Stimulated activated CD8-positive, alpha-beta memory T cell treated with anti-CD3 and anti-CD28 coated beads, Interleukin-4, amount 100 ng/mL, for 4 hours (primary cell): ENCODE results near the gene OSBP2.

Experiments used
- DNase-seq, 2 donors: peaks; one replicate each; pipeline ENCODE4 v3.0.0-alpha.2; 2020; ENCODE audit warnings: low read depth in 2 of 2, low spot score in 1 of 2

OSBP2 gene

DNA sequence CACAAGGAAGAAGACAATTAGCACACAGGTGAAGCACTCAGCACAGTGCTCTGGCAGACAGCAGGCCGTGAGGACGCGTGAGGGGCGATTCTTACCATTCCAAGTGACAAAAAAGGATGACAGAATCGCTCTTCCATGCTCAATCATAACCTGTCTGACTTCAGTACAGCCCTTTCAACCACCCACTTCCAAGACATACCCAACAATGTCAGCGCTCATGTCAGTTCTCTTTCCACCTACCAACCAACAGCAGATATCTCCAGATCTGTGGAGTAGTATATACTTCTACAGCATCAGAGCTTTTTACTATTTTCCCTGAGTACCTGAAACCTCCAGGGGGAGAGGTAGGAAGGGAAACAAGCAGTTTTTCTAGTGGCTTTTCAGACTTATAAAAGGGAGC is 233.7 kb downstream of the OSBP2 start:
- DNase-seq: no peak

- DNase-seq: no peak
Observed at GRCh38 chr22:30930228-30930627, 235.6 kb downstream of the OSBP2 start.

- no peak for DNase-seq
Observed at GRCh38 chr22:30931541-30932300, 237.0 kb downstream of the OSBP2 start.

DNA sequence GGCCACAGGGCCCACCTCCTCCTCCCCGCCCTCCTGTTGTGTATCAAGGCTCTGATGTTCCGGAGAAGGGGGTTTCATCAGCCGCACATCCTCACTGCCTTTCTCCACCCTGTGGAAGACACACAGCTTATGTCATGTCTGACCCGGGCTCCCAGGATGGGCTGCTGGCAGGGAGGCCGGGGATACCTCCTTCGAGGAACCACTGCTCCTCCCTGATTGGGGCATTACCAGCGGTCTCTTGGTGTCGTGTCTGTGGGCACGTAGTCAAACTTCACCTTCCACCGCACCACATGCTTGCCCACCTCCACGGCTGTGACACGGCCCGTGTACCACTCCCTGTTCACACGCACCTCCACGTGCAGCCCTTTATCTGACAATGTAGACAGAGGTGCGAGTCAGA is 238.0 kb downstream of the OSBP2 start:
- DNase-seq: no peak

DNA sequence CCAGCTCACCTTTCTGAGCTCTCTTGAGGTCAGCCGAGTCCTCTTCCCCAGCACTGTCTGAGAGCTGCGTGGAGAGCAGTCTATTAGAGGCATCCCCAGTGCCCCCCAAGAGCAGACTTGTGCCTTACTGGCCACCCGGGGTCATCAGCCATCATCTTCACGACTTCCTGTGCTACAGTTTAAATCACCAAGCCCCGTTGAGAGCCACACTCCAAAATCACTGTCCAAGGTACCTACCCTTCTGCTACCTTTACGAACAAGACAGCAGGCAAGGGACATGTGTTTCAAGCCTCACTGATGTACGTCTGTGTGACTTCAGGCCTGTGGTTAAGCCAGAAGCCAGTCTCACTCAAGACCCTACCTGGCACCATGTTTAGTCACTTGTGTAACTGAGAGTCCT is 238.8 kb downstream of the OSBP2 start:
- DNase-seq: no peak

- DNase-seq: no peak
Observed at GRCh38 chr22:30934053-30934452, 239.4 kb downstream of the OSBP2 start.

GRCh38 chr22:30940685-30941362 is 246.2 kb downstream of the OSBP2 start:
- no peak for DNase-seq

- no peak for DNase-seq
Observed at GRCh38 chr22:30941363-30941740, 246.7 kb downstream of the OSBP2 start.

DNA sequence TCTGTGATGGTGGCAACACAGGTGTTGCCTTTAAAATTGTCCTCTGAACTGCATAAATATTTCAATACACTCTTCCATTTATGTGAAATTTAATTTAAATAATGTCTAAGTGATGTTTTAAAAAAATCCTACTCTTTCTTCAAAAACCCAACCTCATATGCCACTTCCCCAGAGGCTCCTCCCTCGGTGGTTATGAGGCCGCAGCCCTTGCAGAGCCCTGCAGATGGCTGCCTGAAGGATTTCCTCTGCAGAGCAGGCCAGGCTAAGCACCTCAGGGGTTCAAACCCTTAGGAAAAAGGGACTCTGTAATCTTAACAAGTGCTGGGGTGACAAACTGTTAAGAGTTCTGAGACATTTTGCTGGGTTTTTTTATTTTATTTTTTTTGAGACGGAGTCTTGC is 248.7 kb downstream of the OSBP2 start:
- DNase-seq: no peak

GRCh38 chr22:30944986-30945385 is 250.3 kb downstream of the OSBP2 start:
- no peak for DNase-seq

DNA sequence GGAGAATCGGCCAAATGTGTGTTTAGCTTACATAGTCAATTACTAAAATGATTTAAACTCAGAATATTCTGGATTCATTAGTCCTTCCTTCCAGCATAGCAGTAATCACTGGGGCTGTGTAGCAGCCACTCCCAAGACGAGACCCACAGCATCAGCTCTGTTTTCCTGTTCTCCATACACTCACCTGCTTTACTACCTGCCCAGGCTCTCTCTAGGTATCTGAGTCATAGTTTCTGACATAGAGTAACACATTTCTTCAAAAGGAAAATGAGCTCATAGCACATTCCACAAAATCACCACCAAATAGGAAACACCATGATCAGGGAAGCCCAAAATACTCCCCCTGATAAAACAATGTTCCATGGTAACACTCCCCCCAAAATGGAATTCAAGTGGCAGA is 251.0 kb downstream of the OSBP2 start:
- DNase-seq: no peak

DNA sequence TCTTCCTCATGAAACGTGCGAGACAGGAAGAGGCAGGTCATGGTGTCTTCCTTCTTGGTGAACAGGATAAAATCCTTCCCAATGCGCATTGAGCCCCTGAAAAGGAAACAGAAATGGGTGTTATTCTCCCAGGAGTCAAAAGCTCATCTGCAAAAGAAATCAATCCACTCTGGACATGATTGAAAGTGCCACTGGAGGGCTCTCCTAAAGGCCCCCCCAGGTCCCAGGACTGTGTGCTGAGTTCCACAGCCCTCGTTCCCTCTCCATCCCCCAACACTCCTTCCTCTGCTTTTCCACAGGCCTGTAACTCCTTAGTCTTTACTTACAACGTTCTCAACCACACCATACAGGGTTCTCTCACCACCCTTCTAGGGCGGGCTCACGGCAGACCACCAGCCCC is 251.7 kb downstream of the OSBP2 start:
- DNase-seq: no peak

- no peak for DNase-seq
Observed at GRCh38 chr22:30947173-30947815, 252.6 kb downstream of the OSBP2 start.

- no peak for DNase-seq
Observed at GRCh38 chr22:30947816-30948454, 253.3 kb downstream of the OSBP2 start.

GRCh38 chr22:30948930-30949342 is 254.3 kb downstream of the OSBP2 start:
- DNase-seq: no peak

- DNase-seq: no peak
Observed at GRCh38 chr22:30949934-30950660, 255.4 kb downstream of the OSBP2 start.

DNA sequence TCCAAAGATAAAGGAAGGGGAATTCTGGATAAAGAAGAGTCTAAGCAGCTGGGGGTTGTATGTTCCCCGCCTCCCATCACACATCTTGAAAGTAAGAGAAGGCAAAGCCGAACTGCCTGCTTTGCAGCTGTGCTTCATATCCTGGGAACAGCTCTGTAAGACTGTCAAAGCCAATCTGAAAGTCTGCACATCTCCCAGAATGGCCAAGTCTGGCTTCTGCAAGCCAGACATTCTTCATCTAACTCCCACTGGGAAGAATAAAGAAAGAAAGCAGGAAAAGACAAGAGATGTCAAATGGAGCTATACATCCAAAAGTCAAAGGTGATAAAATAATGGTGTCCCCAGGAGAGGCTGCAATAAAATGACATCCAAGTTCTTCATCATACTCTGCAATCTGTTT is 258.5 kb downstream of the OSBP2 start:
- DNase-seq: no peak

GRCh38 chr22:30955153-30955552 is 260.5 kb downstream of the OSBP2 start:
- DNase-seq: no peak
